Hypothalamus (tissue), 51 donors: ENCODE measurements around the gene CACNA1B.

ENCODE experiments used
- DNase-seq, 51 donors: peaks; one replicate each; lab custom pipeline; 2025; lab: John Stamatoyannopoulos, UW

The CACNA1B gene

GRCh38 chr9:138064547-138064946, 187.0 kb downstream of the CACNA1B start:
- no peak for DNase-seq

GRCh38 chr9:138065287-138065686, 187.7 kb downstream of the CACNA1B start:
- DNase-seq, result no peak

GRCh38 chr9:138066049-138066448, 188.5 kb downstream of the CACNA1B start:
- no peak for DNase-seq

- DNase-seq, result no peak
These were observed 190.2 kb downstream of the CACNA1B start for GRCh38 chr9:138067613-138068367.

- DNase-seq, result peak in 4 of 51 donors; percentile 6 to 23 (median 14)
These were observed 191.0 kb downstream of the CACNA1B start for GRCh38 chr9:138068601-138069035.

- DNase-seq, result no peak
These were observed 192.3 kb downstream of the CACNA1B start for GRCh38 chr9:138069731-138070456.

GRCh38 chr9:138070815-138071214, 193.2 kb downstream of the CACNA1B start:
- no peak for DNase-seq

GRCh38 chr9:138071292-138071691, 193.7 kb downstream of the CACNA1B start:
- no peak for DNase-seq

- no peak for DNase-seq
These were observed 194.1 kb downstream of the CACNA1B start for GRCh38 chr9:138071731-138072130.

GRCh38 chr9:138072161-138072842, 194.7 kb downstream of the CACNA1B start:
- peak in 1 of 51 donors; percentile 21 for DNase-seq

GRCh38 chr9:138072897-138073296, 195.3 kb downstream of the CACNA1B start:
- DNase-seq, result no peak

- DNase-seq, result no peak
These were observed 195.8 kb downstream of the CACNA1B start for GRCh38 chr9:138073408-138073807.

GRCh38 chr9:138073808-138074207, 196.2 kb downstream of the CACNA1B start:
- no peak for DNase-seq

GRCh38 chr9:138074516-138074915, 196.9 kb downstream of the CACNA1B start:
- no peak for DNase-seq

GRCh38 chr9:138075496-138075895, 197.9 kb downstream of the CACNA1B start:
- no peak for DNase-seq

- DNase-seq, result no peak
These were observed 198.5 kb downstream of the CACNA1B start for GRCh38 chr9:138075961-138076649.

GRCh38 chr9:138076650-138077009, 199.0 kb downstream of the CACNA1B start:
- DNase-seq, result no peak

- DNase-seq, result no peak
These were observed 199.5 kb downstream of the CACNA1B start for GRCh38 chr9:138077126-138077525.

GRCh38 chr9:138077898-138078540, 200.4 kb downstream of the CACNA1B start:
- no peak for DNase-seq

GRCh38 chr9:138078846-138079245, 201.3 kb downstream of the CACNA1B start:
- DNase-seq, result no peak
